ENCODE measurements around the gene MTUS2.

Gene MTUS2

DNA sequence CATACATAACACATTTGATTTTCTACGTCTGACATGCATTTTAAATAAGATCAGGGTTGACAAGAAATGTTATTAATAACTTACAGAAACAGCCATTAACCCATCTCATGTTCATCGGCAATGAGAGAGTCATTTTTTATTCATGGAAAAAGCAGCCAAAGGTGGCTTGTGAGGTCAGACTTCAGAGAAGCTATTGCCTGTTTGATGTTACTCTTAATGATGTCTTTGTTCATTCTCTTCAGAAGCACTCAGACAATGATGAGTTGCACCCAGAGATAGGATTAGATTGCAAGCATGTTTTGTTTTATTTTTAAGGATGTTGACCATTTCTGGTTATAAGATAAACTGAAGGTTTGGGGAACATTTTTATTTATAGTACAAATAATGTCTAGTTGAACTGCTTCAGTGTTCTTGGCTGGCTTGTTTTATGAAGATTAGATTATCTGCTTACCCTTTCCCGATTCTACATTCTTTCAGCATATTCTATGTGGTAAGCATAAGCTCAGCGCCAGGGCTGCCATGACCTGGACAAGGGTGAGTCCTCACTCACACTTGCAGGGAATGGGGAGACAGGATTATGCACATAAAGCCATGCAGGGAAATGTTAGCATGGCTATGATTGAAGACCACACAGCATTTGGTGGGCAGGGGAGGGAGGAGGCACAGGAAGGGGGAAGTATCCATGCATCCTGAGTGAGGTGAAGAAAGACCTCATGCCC lies 288.1 kb downstream of the MTUS2 start:
- no peak for DNase-seq (ENCODE audit: low read depth)

DNA sequence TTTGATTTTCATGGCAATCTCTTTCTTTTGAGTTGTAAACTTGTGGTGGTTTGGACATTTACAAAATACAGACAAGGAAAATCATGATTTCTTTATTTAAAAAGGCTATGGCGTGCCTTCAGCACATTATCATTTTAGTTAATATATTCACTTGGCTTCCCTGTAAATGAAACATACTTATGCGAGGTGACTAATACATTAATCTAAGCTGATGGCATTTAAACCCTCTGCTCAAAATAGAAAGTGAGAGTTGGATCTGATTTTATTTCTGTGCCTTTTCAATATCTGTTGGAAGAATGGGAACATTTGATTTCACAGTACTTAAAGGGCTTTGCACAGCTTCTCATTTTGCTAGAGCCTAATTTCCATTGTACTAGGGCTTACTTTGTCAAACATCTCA lies 289.8 kb downstream of the MTUS2 start:
- DNase-seq (ENCODE audit: low read depth) = no peak

DNA sequence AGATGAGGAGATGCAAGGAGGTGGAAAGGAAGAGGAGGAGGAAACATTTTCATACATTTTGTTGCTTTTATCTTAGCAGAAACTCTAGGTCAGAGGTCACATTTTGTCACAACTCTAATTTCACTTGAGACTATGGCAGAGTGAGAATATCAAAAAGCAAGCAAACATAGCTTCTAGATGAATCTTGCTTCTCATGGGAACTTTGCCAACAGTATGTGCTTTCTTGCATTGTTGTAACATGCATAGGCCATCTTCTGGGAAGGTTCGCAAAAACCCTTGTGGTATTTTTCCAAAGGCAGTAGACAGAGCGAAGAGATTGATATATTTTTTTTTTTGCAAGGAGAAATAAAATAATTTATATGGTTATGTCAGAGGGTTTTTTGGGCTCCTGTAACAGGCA lies 291.3 kb downstream of the MTUS2 start:
- DNase-seq (ENCODE audit: low read depth) = no peak

DNA sequence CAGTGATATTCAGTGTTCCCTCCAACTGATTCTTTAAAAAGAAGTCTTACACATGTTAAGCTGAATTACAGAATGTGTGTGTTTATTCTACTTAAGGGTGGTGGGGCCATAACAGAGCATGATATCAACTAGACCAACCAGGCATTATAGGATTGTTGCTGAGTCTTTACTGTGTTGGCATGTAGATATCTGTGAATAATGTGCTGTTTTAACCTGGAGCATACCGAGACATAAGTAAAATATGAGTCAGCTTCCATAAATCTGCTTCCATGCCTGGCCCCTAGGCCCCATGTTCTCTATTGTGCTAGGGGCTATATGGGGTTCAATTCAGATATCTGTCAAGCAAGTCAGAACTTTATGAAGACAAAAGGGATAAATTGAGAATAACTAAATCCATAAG lies 295.7 kb downstream of the MTUS2 start:
- no peak for DNase-seq (ENCODE audit: low read depth)

DNA sequence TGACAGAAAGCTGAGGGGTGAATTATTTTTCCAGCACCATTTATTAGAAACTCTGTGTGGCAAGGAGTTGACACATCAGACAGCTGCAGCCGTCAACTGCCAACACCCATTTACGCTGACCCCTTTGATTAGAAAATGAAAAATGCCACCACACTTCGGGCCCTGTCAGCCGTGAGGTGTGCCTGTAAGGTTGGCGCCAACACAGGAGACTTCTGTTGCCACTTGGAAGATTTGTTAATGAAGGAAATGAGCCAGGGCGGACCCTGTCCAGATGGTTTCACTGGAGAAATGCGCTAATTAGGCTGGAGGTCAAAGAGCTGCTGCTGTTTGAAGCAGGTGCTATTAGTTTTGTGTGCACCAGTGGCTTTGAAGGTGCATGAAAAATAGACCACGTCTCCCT lies 297.5 kb downstream of the MTUS2 start:
- DNase-seq (ENCODE audit: low read depth) = no peak

DNA sequence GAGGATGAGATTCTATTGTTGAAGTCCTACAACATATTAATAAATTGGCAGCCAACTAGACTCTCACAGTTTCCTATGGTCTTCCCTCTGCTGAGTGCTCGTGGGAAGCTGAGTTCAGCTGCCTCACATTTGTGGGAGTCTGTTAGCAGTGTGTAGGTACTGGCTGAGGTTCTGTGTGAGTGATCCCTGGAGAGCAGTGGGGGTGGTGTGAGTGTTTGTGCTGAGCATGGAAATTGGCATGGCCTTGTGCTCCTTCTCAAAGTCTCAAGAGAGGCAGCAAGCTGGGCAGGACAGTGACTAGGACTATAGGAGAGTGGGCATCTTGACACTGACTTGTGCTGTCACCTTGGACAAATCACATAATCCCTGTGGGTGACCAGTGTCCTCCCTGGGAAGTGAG lies 298.3 kb downstream of the MTUS2 start:
- no peak for DNase-seq (ENCODE audit: low read depth)

DNA sequence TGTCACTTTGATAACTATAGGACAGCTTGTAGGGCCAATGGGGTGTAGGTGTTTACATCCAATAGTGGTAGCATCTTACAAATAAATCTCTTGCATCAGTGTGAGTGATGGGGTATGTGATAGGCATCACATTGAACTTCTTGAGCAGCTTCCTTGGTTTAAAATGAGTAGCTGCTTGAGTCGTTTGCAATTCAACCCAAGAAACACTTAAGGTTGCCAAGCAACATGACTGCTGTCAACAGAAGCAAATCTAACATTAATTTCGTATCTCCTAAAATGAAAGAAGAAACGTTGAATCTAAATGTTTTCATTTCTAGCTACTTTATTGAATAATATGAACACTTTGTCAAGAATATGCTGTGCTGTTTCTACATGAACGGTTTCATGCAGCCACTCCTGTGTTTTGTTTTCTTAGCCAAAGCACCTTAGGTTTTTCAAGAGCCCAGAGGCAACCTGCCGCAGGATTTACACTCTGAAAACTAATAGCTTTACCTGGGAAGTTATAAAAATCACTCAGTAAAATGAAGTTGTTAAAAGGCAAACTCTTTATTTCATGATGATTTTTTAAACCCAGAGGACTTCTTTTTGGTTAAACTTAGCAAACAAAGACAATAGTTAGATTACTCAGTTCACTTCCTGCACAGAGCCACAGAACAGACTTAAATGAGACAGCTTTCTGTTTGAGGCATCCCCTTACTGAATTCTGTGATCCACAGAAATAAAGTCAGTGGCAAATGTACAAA lies 305.2 kb downstream of the MTUS2 start:
- DNase-seq (ENCODE audit: low read depth) = no peak

DNA sequence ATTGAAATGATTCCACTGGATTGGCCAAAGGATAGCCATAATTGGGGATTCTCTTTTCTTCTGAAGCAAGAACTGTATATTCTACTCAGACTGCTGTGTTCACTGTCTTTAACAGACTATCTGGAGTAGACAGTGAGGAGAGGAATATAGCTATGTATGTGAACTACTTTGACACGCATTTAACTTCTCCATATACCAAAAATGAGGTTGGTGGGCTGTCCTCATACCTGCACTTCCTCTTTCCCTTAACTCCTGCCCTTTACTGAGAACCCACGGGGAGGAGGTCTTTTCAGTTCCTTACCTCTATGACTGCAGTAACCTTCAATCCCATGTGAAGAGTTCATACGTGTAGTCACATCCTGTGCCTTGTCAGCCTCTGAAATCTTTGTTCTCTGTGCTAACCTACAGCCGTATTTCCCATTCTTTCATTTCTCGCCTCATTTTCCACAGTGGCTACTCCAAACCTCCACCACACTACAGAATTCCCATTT lies 305.8 kb downstream of the MTUS2 start:
- DNase-seq (ENCODE audit: low read depth) = no peak

DNA sequence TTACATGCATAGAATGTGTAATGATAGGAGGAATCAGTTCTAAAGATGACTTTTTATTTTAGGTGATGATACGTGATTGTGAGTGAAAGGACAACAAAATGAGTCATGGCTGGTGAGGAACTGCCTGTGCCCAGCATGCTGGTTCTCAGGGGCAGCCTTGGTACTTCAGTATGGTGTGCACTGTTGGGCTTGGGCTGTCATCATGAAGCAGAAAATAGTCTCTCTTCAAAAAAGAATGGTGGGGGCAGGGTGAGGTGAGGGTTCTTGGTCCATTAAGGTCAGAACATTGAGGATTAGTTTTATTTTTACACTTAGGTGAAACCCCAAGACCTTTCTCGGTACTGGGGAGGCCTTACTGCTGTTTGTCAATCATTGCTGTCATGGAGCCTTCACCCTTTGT lies 309.5 kb downstream of the MTUS2 start:
- no peak for DNase-seq (ENCODE audit: low read depth)

DNA sequence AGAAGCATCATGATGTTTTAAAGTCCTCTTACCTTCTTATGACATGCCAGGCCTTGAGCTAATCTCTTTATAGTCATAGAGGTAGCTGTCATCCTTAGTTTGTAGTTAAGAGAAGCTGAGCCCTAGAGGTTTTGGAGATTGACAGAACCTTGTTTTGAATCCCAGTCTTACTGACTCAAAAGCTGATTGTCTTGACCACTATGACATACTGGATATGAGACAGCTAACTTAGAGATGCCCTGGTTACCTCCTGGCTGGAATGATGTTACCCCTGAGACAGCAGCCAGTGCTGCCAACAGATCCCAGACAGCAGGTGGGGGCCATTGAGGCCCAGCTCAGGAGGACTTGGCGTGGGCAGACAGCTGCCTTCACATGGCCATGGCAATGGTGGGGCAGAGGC lies 311.0 kb downstream of the MTUS2 start:
- no peak for DNase-seq (ENCODE audit: low read depth)

DNA sequence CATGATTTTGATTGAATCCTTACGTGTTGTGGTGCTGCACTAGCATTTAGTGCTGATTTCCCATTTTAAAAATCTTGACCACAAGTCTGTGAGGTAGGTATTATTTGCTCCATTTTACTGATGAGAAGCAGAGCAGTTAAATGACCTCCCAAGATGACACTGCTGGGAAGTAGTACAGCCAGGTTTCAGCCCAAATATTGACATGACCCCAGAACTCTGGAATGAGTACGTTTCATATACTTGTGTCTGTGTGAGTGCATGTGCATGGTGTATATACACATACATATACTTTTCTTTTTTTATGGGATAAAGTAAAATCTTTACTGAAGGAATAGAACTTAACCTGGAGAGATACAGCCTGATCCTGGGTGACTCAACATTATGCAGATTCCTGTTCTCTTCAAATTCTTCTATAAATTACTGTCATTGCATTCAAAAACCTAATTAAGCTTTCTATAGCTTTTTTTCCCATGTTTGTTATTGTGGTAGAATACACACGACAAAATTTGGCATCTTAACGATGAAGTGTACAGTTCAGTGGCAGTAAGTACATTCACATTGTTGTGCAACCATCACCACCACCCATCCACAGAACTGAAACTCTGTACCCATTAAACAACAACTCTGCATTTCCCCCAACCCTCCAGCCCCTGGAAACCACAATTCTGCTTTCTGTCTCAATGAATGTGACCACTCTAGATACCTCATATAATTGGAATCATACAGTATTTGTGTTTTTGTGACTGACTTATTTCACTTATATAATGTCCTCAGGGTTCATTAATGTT lies 311.9 kb downstream of the MTUS2 start:
- DNase-seq (ENCODE audit: low read depth) = no peak

DNA sequence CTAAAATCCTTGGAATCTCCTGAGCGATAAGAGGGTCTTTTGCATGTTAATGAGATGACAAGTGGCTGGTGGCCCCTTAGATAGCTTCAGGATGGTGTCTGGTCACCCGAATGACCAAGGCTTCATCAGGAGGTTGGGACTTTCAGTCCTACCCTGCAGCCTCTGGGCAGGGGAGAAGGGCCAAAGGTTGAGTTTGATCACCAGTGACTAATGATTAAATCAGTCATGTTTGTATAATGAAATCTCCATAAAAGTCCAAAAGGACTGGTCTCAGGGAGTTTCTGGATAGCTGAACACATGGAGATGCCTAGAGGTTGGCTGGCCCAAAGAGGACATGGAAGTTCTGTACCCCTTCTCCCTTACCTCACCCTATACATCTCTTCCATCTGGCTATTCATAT lies 316.2 kb downstream of the MTUS2 start:
- DNase-seq (ENCODE audit: low read depth) = no peak

DNA sequence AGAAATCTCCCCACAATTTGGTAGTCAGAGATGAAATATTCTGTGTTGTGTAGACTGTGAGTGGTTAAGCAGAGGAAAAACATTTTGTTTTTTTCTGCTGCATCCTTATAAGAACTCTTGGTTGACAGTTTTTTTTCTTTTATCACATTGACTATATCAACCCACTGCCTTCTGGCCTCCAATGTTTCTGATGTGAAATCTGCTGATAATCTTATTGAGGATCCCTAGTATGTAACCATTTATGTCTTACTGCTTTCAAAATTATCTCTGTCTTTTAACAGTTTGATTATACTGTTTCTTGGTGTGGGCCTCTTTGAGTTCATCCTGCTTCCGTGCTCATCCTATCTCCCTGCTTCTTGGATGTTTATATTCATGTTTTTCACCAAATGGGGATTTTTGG lies 316.9 kb downstream of the MTUS2 start:
- no peak for DNase-seq (ENCODE audit: low read depth)

DNA sequence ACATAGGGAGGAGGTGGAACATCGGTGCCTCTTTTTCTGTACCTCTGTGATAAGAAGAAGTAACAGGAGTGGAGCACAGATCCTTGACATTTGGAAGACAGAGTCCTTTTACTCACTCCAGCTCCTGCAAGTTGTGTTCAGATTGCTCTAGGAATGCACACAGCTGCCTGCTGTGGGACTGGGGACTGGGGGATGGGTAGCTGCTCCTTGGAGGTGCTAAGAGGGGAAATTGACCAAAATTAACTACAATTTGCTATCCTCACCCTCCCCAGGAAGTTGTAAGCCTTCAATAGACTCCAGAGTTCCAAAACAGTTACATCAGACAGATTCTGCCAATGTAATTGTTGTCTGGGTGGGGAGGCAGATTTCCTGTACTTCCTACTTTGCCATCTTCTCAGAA lies 317.9 kb downstream of the MTUS2 start:
- DNase-seq (ENCODE audit: low read depth) = no peak

DNA sequence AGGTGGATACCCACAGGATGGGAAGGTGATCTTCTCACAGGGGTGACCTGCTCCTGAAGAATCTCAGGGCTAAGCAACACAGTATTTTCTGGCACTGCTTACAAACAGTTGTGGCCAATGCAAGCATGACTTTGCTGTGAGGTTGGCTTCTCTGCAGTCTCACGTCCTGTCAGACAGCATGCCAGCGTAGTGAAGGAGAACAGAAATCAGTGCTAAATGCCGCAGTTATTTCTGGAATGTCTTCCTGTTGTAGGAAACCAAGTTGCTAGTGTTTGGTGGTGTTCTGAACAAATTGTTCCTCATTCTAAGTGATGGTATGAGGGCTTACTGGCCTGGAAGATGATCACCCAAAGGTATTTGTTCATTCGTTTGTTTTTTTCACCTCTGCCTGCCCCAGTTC lies 320.1 kb downstream of the MTUS2 start:
- no peak for DNase-seq (ENCODE audit: low read depth)

DNA sequence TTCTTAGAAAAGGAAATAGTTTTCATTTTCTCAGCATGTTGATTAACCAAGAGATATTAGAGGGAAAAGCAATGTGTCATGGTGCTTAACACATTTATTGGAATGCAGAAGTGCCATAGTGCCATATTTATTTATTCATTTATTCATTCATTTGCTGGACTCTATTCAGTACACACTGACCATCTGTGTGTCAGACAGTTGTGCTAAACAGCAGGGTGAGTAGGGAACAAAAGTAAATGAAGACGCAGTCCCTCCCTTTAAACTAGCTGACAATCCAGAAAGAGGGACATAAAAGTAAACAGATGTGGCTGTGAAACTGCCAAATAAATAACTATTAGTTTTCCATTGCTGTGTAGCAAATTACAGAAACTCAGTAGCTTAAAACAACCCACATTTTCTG lies 323.7 kb downstream of the MTUS2 start:
- DNase-seq (ENCODE audit: low read depth) = no peak

DNA sequence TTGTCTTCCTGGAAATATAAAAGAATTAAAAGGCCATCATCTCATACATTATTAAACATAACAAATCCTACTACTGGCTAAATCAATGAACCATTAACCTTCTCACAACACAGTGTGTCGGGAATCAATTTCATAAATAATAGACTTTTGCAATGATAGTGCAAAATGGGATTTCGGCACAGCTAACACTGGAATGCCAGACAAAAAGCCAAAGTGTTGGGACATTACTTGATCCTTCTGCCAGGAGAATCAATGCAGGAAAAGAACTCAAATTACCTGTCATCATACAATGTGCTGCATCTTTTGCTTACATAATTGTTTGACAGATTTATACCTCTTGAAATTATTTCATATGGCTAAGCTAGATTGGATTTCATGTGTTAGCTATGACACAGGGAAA lies 334.3 kb downstream of the MTUS2 start:
- no peak for DNase-seq (ENCODE audit: low read depth)

DNA sequence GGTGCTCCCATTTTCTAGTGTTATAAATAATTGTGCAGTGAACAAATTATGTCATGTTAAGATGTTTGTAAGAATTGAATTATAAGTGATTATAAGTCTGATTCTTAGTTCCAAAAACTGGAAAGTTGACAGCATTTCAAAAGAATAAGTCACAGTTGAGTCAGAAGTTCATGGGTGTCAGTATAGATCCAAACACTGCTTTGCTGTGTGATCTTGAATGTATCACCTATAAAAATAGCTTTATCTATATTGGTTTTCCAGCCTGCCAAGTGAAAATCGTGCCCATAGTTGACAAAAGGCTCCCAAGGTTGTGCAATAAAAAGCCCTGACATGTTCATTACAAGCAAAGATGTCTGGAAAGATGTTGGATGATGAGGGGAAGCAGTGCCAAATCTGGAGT lies 336.0 kb downstream of the MTUS2 start:
- no peak for DNase-seq (ENCODE audit: low read depth)

DNA sequence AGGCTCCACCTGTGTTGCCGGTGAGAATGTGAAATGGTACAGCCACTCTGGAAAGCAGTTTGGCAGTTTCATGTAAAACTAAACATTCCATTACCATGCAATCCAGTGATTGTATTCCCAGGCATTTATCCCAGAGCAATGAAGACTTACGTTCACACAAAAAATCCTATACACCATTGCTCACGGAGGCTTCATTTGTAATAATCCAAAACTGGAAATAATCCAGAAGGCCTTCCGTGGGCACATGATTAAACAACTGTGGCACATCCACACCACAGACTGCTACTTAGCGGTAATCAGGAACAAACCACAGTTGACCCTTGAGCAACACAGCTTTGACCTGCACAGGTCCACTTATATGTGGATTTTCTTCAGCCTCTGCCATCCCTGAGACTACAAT lies 339.7 kb downstream of the MTUS2 start:
- no peak for DNase-seq (ENCODE audit: low read depth)

DNA sequence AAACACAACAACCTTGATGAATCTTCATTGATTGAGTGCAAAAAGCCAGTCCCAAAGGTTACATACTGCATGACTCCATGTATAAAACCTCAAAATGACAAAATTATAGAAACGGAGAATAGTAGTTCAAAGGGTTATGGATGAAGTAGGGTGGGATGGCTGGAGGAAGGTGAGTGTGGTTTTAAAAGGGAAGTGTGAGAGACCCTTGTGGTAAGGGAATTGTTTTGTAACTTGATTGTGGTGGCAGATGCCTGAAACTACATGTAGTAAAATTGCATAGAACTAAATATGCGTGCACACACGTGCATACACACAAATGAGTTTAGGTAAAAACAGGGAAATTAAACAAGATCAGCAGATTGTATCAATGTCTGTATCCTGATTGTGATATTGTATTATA lies 340.7 kb downstream of the MTUS2 start:
- DNase-seq (ENCODE audit: low read depth) = no peak

DNA sequence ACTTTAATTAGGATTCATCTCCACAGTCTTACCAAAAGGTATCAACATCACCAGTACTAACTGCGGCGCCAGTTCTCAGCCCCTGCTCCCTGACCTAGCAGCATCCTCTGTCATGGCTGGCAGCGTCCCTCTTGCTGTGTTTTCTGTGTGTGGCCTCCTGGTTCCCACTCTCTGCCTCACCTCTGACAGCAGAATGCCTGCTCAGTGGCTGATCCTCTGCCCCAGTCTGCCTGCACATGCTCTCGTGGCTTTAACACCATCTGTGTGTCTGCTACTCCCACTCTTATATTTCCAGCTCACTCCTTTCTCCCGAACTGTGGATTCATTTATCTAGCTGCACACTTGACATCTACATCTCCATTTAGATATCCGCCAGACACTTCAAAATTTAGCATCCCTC lies 341.5 kb downstream of the MTUS2 start:
- DNase-seq (ENCODE audit: low read depth) = no peak

DNA sequence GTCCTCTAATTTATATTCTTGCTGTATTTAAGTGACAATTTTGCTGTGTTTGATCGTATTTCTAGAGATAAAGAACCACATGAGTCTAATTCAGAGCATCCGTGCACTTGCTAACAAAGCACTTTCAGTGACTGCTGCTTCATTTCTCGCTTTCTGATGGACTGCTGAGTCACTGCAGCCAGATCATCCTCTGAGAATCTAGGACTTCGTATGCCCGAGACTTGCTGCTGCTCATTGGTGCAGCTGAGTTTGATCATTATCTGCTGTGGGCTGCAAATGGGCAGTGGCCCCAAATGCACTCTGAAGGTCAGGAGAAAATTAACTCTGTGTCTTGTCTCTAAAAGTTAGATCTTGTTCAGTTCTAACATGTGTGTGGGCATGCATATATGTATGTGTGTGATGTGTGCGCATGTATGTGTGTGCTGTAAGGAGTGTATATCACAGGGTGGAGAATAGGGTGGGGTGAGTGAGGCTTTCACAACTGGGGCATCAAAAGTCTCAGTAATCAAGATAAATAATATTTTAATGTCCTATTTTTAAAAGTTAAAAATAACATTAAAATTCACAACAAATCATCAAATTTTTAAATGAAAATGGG lies 342.6 kb downstream of the MTUS2 start:
- no peak for DNase-seq (ENCODE audit: low read depth)

DNA sequence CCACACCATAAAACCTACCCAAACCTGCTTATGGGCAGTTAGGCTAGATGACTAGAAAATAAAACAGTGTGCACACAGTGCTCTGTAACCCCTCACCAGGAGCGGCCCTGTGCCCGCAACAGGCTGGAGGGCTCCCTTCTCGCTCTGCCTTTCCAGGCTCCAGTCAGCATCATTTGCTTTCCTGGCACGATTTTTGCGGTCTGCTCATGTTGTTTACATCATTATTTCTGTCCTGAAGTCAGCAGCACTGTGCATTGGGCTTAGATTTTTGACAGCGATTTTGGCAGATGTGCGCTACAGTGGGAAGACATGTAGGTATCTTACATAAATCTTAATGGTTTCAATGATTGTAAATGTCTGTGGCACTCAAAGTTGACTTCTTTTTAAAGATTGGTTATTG lies 344.0 kb downstream of the MTUS2 start:
- DNase-seq (ENCODE audit: low read depth) = no peak

All from fibroblast of gingiva (primary cell).